Activated naive CD4-positive, alpha-beta T cell treated with anti-CD3 and anti-CD28 coated beads for 36 hours (primary cell): Measurements from ENCODE around the gene RIT1. TPM values are rescaled to one million over a fixed set of nuclear protein-coding genes. Genes with fewer than 3 reads are reported as not detected.

ENCODE experiments used
- CTCF ChIA-PET: fragments of 350-600 bp; sonication (Branson Sonifier 250); formaldehyde crosslinking; loops from one replicate; lab custom pipeline; 2021; ENCODE audit warnings: antibody characterized with exemption; lab: Charles Lee
- DNase-seq: peaks from one replicate; pipeline ENCODE4 v3.0.0-alpha.2; 2020
- H3K27ac Mint-ChIP-seq: one replicate; pipeline ENCODE4 v1.8.0; 2021; ENCODE audit warnings: mild to moderate bottlenecking, mixed read lengths
- H3K27me3 Mint-ChIP-seq: one replicate; pipeline ENCODE4 v1.8.0; 2021; ENCODE audit warnings: low read depth, mixed read lengths
- H3K36me3 Mint-ChIP-seq: one replicate; pipeline ENCODE4 v1.8.0; 2021; ENCODE audit warnings: low read depth, mixed read lengths
- H3K4me1 Mint-ChIP-seq: one replicate; pipeline ENCODE4 v1.8.0; 2021; ENCODE audit warnings: low read depth, mixed read lengths
- H3K4me3 Mint-ChIP-seq: one replicate; pipeline ENCODE4 v1.8.0; 2021; ENCODE audit warnings: mild to moderate bottlenecking, moderate library complexity, mixed read lengths
- H3K9me3 Mint-ChIP-seq: one replicate; pipeline ENCODE4 v1.8.0; 2021; ENCODE audit warnings: mixed read lengths
- intact Hi-C: fragments of 100-400 bp; cut with micrococcal nuclease; formaldehyde crosslinking; loops from one replicate; pipeline ENCODE4 v1.15.1; 2023
- total RNA-seq, 2 experiments: library from RNA; stranded (reverse); gene quantifications; one replicate each; pipeline ENCODE4 v1.2.3, GENCODE V29; 2021

Gene RIT1
- total RNA-seq, 2 experiments from 2014 or later: 17.1 to 21.3 TPM

DNA sequence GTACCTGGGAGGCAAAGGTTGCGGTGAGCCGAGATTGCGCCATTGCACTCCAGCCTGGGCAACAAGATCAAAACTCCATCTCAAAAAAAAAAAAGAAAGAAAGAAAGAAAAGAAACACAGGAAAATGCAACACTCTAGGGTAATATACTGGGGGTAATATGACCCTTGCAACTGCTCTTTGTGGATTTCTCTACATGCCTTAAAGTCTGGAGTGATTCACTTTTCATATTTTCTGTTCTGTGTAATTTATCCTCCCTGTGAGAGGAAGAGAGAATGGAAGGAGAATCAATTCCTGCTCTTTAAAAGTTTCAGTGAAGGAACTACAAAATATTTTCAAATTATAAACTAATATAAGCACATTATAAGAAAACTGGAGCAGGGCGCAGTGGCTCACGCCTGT lies 22.7 kb downstream of the RIT1 start:
- Mint-ChIP-seq H3K4me3 (no peak overlapping the region), H3K9me3 (no peaks in the 10 kb centered on the region), H3K36me3 (no peaks in the 10 kb centered on the region), H3K4me1 (peaks cover 8% of the 10 kb centered on the region), H3K27me3 (no peaks in the 10 kb centered on the region), H3K27ac (no peak overlapping the region)
- intact Hi-C loops: no loop called here
- DNase-seq: no peak
- CTCF ChIA-PET: no interaction called here

DNA sequence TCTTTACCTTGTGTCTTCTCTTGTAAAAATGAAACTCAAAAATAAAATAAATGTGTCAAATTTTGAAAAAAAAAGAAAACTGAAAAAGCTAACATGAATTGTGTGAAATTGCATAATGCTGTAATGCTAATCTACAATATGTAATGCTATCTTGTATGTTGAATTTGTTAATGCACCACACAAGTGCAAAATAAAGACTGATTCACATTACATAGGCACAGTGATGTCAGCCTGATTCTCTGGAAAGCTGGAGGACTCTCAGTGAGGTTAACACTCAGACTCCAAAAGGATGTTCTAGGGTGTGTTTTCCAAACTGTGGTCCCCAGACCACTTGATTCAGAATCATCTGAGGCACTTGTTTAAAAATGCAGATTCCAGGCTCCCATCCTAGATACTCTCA lies 26.2 kb downstream of the RIT1 start:
- no peak overlapping the region for H3K4me3 Mint-ChIP-seq
- CTCF ChIA-PET: no interaction called here
- no peak for DNase-seq
- no peaks in the 10 kb centered on the region for H3K36me3 Mint-ChIP-seq
- H3K9me3 Mint-ChIP-seq: no peaks in the 10 kb centered on the region
- H3K4me1 Mint-ChIP-seq: no peaks in the 10 kb centered on the region
- no peaks in the 10 kb centered on the region for H3K27me3 Mint-ChIP-seq
- H3K27ac Mint-ChIP-seq: no peak overlapping the region
- intact Hi-C loops: no loop called here

DNA sequence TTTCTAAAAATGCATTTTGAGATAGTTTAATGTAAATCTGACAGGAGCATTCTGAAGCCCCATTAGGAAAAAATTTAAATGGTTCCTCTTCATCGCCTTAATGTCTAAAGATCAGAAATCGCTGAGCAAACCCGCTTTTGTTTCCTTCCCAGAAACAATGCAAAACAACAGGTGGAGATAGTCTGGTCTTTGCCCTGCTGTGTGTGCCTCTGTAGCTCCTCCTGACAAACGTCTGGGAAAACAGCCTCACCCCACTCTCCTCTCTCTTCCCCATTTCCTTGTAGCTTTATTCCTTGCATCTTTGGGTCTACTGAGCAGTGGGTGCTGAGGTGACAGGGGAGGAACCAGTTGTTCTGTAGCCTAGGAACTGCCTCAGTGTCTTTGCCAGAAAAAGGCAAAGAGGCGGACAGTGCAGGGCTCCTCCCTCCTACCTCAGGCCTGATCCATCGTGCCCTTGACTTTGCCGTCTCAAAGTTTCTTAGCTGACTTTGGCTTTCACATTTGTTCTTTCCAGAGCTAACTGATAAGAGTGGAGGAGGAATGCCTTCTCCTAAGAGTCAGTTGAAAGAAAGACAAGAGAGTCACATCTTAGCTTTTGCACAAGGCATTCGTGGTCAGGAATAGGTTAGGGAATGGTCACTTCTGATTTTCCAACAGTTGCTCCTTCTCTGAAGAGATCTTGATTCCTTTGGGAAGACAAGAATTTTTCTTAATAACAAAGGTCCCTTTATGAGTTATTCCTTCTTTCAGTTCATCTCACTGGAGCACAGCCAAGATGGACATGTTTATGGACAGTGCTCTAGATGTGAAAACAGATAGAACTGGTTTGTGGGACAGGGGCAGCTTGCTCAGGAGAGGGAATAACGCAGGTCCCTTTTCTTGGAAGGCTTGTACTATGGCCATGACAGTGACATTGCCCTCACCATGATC lies 26.9 kb downstream of the RIT1 start:
- H3K27me3 Mint-ChIP-seq: no peaks in the 10 kb centered on the region
- H3K9me3 Mint-ChIP-seq: no peaks in the 10 kb centered on the region
- CTCF ChIA-PET: no interaction called here
- DNase-seq: no peak
- no peaks in the 10 kb centered on the region for H3K36me3 Mint-ChIP-seq
- no peak overlapping the region for H3K27ac Mint-ChIP-seq
- no peak overlapping the region for H3K4me3 Mint-ChIP-seq
- intact Hi-C loops: no loop called here
- no peaks in the 10 kb centered on the region for H3K4me1 Mint-ChIP-seq

- H3K4me1 Mint-ChIP-seq: no peaks in the 10 kb centered on the region
- no peaks in the 10 kb centered on the region for H3K36me3 Mint-ChIP-seq
- DNase-seq: no peak
- H3K27ac Mint-ChIP-seq: no peak overlapping the region
- intact Hi-C loops: no loop called here
- CTCF ChIA-PET: interaction anchor here (0.8 to 1.7 kb wide), 4 partner anchors 21 to 184 kb away, joined by 3 to 6 read pairs (median 4); no protein-coding TSS in a partner anchor
- no peak overlapping the region for H3K4me3 Mint-ChIP-seq
- H3K27me3 Mint-ChIP-seq: no peaks in the 10 kb centered on the region
- H3K9me3 Mint-ChIP-seq: no peaks in the 10 kb centered on the region
Observed at GRCh38 chr1:155882766-155883165, 28.4 kb downstream of the RIT1 start.

- Mint-ChIP-seq H3K4me1 (no peaks in the 10 kb centered on the region), H3K27me3 (no peaks in the 10 kb centered on the region), H3K27ac (no peak overlapping the region), H3K4me3 (no peak overlapping the region), H3K9me3 (no peaks in the 10 kb centered on the region), H3K36me3 (no peaks in the 10 kb centered on the region)
- CTCF ChIA-PET: interaction anchor here (0.8 to 1.7 kb wide), 3 partner anchors 20 to 184 kb away, joined by 3 to 6 read pairs (median 4); no protein-coding TSS in a partner anchor
- intact Hi-C loops: no loop called here
- no peak for DNase-seq
Observed at GRCh38 chr1:155882235-155882634, 28.9 kb downstream of the RIT1 start.

GRCh38 chr1:155880950-155881349 lies 30.2 kb downstream of the RIT1 start:
- DNase-seq: no peak
- H3K27ac Mint-ChIP-seq: no peak overlapping the region
- intact Hi-C loops: no loop called here
- H3K4me3 Mint-ChIP-seq: no peak overlapping the region
- H3K9me3 Mint-ChIP-seq: no peaks in the 10 kb centered on the region
- H3K27me3 Mint-ChIP-seq: no peaks in the 10 kb centered on the region
- no peaks in the 10 kb centered on the region for H3K4me1 Mint-ChIP-seq
- CTCF ChIA-PET: no interaction called here
- no peaks in the 10 kb centered on the region for H3K36me3 Mint-ChIP-seq

DNA sequence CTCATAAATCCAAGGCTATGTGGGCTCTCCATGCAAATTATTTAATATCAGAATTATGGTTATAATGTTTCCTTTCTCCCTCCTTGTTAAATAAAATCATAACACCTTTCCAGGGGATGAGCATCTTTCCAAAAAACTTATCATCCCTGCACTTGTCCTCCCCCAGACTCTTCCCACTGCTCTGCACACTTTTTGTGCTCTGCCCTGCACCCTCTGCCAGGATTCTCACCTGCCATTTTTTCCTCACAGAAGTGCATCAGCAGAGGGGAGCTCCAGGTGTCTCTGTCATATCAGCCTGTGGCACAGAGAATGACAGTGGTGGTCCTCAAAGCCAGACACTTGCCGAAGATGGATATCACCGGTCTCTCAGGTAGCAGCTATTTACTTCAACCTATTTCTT lies 30.9 kb downstream of the RIT1 start:
- Mint-ChIP-seq H3K27me3 (no peaks in the 10 kb centered on the region), H3K36me3 (no peaks in the 10 kb centered on the region), H3K4me3 (no peak overlapping the region), H3K4me1 (no peaks in the 10 kb centered on the region), H3K9me3 (no peaks in the 10 kb centered on the region), H3K27ac (no peak overlapping the region)
- no peak for DNase-seq
- intact Hi-C loops: no loop called here
- CTCF ChIA-PET: no interaction called here

DNA sequence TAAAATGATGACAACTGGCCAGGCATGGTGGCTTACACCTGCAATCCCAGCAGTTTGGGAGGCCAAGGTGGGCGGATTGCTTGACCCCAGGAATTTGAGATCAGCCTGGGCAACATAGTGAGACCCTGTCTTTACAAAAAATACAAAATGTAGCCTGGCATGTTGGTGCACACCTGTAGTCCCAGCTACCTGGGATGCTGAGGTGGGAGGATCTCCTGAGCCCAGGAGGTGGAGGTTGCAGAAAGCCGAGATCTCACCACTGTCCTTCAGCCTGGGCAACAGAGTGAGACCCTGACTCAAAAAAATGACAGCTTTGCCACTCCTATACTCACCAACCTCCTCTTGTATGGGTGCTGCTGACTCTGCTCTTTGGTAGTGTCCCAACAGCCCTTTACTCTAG lies 33.2 kb downstream of the RIT1 start:
- Mint-ChIP-seq H3K4me3 (no peak overlapping the region), H3K27ac (no peak overlapping the region), H3K9me3 (no peaks in the 10 kb centered on the region), H3K36me3 (no peaks in the 10 kb centered on the region), H3K4me1 (no peaks in the 10 kb centered on the region), H3K27me3 (no peaks in the 10 kb centered on the region)
- CTCF ChIA-PET: no interaction called here
- intact Hi-C loops: no loop called here
- DNase-seq: no peak

GRCh38 chr1:155873860-155874259 lies 37.3 kb downstream of the RIT1 start:
- Mint-ChIP-seq H3K4me1 (no peaks in the 10 kb centered on the region), H3K27ac (no peak overlapping the region), H3K9me3 (no peaks in the 10 kb centered on the region), H3K36me3 (no peaks in the 10 kb centered on the region), H3K27me3 (no peaks in the 10 kb centered on the region), H3K4me3 (no peak overlapping the region)
- intact Hi-C loops: no loop called here
- no peak for DNase-seq
- CTCF ChIA-PET: no interaction called here

- H3K27me3 Mint-ChIP-seq: no peaks in the 10 kb centered on the region
- no peak overlapping the region for H3K27ac Mint-ChIP-seq
- CTCF ChIA-PET: interaction anchor here (0.9 kb wide), 1 partner anchor 13 kb away, joined by 3 read pairs; the partner anchor contains the start of gene SYT11
- DNase-seq: no peak
- no peaks in the 10 kb centered on the region for H3K4me1 Mint-ChIP-seq
- no peak overlapping the region for H3K4me3 Mint-ChIP-seq
- H3K36me3 Mint-ChIP-seq: no peaks in the 10 kb centered on the region
- intact Hi-C loops: no loop called here
- H3K9me3 Mint-ChIP-seq: no peaks in the 10 kb centered on the region
Observed at GRCh38 chr1:155872527-155872926, 38.6 kb downstream of the RIT1 start.

DNA sequence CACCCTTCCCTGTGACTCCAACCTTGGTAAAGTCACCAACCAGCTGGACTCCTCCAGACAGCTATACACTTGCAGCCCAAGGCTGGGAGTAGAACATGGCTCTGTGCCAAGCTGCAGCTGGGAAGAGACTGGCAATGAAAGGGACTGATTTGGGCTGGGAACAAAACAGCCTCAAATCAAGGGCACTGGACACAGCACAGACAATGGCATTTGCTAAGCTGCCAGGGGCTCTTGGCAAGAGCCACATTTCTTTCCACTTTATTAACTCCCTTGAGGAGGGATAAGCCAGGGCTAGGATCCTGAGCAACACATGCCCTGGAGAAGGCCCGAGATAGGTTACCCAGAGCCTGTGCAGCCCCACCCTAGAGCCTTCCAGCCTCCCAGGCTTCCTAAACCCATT lies 39.8 kb downstream of the RIT1 start:
- Mint-ChIP-seq H3K27ac (no peak overlapping the region), H3K36me3 (no peaks in the 10 kb centered on the region), H3K4me3 (no peak overlapping the region), H3K9me3 (no peaks in the 10 kb centered on the region), H3K4me1 (no peaks in the 10 kb centered on the region), H3K27me3 (no peaks in the 10 kb centered on the region)
- CTCF ChIA-PET: no interaction called here
- intact Hi-C loops: no loop called here
- no peak for DNase-seq

GRCh38 chr1:155867766-155868165 lies 43.4 kb downstream of the RIT1 start:
- Mint-ChIP-seq H3K4me1 (no peaks in the 10 kb centered on the region), H3K27ac (no peak overlapping the region), H3K9me3 (no peaks in the 10 kb centered on the region), H3K36me3 (no peaks in the 10 kb centered on the region), H3K27me3 (no peaks in the 10 kb centered on the region), H3K4me3 (no peak overlapping the region)
- CTCF ChIA-PET: no interaction called here
- DNase-seq: no peak
- intact Hi-C loops: no loop called here

DNA sequence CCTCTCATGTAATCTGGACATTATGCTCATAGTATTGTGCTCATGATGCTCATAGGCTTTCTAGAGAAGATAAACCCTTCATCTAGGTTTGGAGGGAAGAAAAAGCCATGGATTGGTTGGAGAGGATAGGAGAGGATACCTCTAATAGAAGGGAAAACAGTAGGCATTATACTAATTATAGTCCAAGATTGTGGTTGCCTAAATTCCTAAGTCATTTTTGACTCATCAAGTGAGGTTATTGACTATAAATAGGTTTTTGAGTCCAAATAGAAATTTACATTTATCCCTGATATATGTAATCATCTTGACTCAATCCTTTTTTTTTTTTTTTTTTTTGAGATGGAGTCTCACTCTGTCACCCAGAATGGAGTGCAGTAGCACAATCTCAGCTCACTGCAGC lies 46.8 kb downstream of the RIT1 start:
- CTCF ChIA-PET: interaction anchor here (0.6 kb wide), 1 partner anchor 35 kb away, joined by 4 read pairs; no protein-coding TSS in a partner anchor
- Mint-ChIP-seq H3K27ac (no peak overlapping the region), H3K27me3 (peaks cover 23% of the 10 kb centered on the region), H3K36me3 (no peaks in the 10 kb centered on the region), H3K9me3 (no peaks in the 10 kb centered on the region), H3K4me1 (peaks cover 14% of the 10 kb centered on the region), H3K4me3 (no peak overlapping the region)
- DNase-seq: no peak
- intact Hi-C loops: loop anchor here (5.0 kb wide), 1 partner anchor 602 kb away; the partner anchor contains the start of gene SCAMP3
